Measurements from ENCODE around the gene SPTBN5.

The SPTBN5 gene

GRCh38 chr15:41866263-41866703 is 27.6 kb downstream of the SPTBN5 start:
- DNase-seq (ENCODE audit: low read depth in 2 of 2): no peak

GRCh38 chr15:41865490-41866055 is 28.3 kb downstream of the SPTBN5 start:
- no peak for DNase-seq (ENCODE audit: low read depth in 2 of 2)

GRCh38 chr15:41862515-41863116 is 31.2 kb downstream of the SPTBN5 start:
- no peak for DNase-seq (ENCODE audit: low read depth in 2 of 2)

- DNase-seq (ENCODE audit: low read depth in 2 of 2): no peak
These were observed 32.0 kb downstream of the SPTBN5 start for GRCh38 chr15:41861736-41862356.

- DNase-seq (ENCODE audit: low read depth in 2 of 2): no peak
These were observed 33.6 kb downstream of the SPTBN5 start for GRCh38 chr15:41860049-41860828.

- DNase-seq (ENCODE audit: low read depth in 2 of 2): no peak
These were observed 35.1 kb downstream of the SPTBN5 start for GRCh38 chr15:41858756-41859155.

GRCh38 chr15:41857316-41857715 is 36.5 kb downstream of the SPTBN5 start:
- DNase-seq (ENCODE audit: low read depth in 2 of 2): no peak

- DNase-seq (ENCODE audit: low read depth in 2 of 2): no peak
These were observed 37.1 kb downstream of the SPTBN5 start for GRCh38 chr15:41856716-41857115.

GRCh38 chr15:41856262-41856661 is 37.6 kb downstream of the SPTBN5 start:
- DNase-seq (ENCODE audit: low read depth in 2 of 2): no peak

- DNase-seq (ENCODE audit: low read depth in 2 of 2): no peak
These were observed 38.4 kb downstream of the SPTBN5 start for GRCh38 chr15:41855261-41855961.

- DNase-seq (ENCODE audit: low read depth in 2 of 2): no peak
These were observed 39.4 kb downstream of the SPTBN5 start for GRCh38 chr15:41854443-41854842.

GRCh38 chr15:41853831-41854230 is 40.0 kb downstream of the SPTBN5 start:
- DNase-seq (ENCODE audit: low read depth in 2 of 2): no peak

GRCh38 chr15:41852736-41853590 is 40.9 kb downstream of the SPTBN5 start:
- no peak for DNase-seq (ENCODE audit: low read depth in 2 of 2)

GRCh38 chr15:41851755-41852370 is 42.0 kb downstream of the SPTBN5 start:
- DNase-seq (ENCODE audit: low read depth in 2 of 2): no peak

- DNase-seq (ENCODE audit: low read depth in 2 of 2): no peak
These were observed 42.7 kb downstream of the SPTBN5 start for GRCh38 chr15:41851167-41851523.

- no peak for DNase-seq (ENCODE audit: low read depth in 2 of 2)
These were observed 43.2 kb downstream of the SPTBN5 start for GRCh38 chr15:41850482-41851166.

GRCh38 chr15:41849861-41850260 is 44.0 kb downstream of the SPTBN5 start:
- no peak for DNase-seq (ENCODE audit: low read depth in 2 of 2)

- no peak for DNase-seq (ENCODE audit: low read depth in 2 of 2)
These were observed 44.6 kb downstream of the SPTBN5 start for GRCh38 chr15:41849204-41849603.

GRCh38 chr15:41848631-41849030 is 45.2 kb downstream of the SPTBN5 start:
- DNase-seq (ENCODE audit: low read depth in 2 of 2): peak; percentile 45 to 54

- DNase-seq (ENCODE audit: low read depth in 2 of 2): no peak
These were observed 45.9 kb downstream of the SPTBN5 start for GRCh38 chr15:41847981-41848380.

Data from stimulated activated CD4-positive, alpha-beta T cell treated with anti-CD3 and anti-CD28 coated beads, Interleukin-4, amount 100 ng/mL, for 48 hours (primary cell).